CD14-positive monocyte (primary cell): ENCODE data around the gene FHIP1B. TPM values are rescaled to one million over a fixed set of nuclear protein-coding genes. Genes with fewer than 3 reads are reported as not detected.
A peak's percentile ranks its signal among the peaks of the same experiment; 100 is the strongest.

Experiments
- DNase-seq, 3 donors: peaks; one replicate each; pipeline ENCODE4 v3.0.0-alpha.2; 2011 to 2022
- H2AFZ ChIP-seq: 2 replicates; pipeline ENCODE4 v1.6.0; 2012; ENCODE audit warnings: mild to moderate bottlenecking, low read depth, low read length, inconsistent platforms; ENCODE audit not compliant: insufficient read depth, poor library complexity, severe bottlenecking
- H3K27ac ChIP-seq, 2 donors: 1 replicate in 1 of 2; 2 replicates in 1 of 2; pipeline ENCODE4 v1.5.1; 2012 to 2013; ENCODE audit warnings: low read length in 2 of 2, control low read depth in 1 of 2, inconsistent platforms in 1 of 2, low read depth in 1 of 2, mild to moderate bottlenecking in 1 of 2
- H3K27me3 ChIP-seq, 2 donors: one replicate each; pipeline versions ENCODE4 v1.6.0 to v1.6.1; 2011 to 2013; ENCODE audit warnings: low read length in 2 of 2; ENCODE audit not compliant: control insufficient read depth in 2 of 2, insufficient read depth in 2 of 2
- H3K36me3 ChIP-seq, 2 donors: replicated peaks in 1 of 2; 1 replicate in 1 of 2; 2 replicates in 1 of 2; pipeline versions ENCODE4 v1.5.1 to v1.6.1; 2012 to 2013; ENCODE audit warnings: low read length in 2 of 2, control low read depth in 1 of 2, inconsistent platforms in 1 of 2, mild to moderate bottlenecking in 1 of 2; ENCODE audit not compliant: insufficient read depth in 2 of 2, control insufficient read depth in 1 of 2
- H3K4me1 ChIP-seq, 2 donors: 1 replicate in 1 of 2; 2 replicates in 1 of 2; pipeline versions ENCODE4 v1.5.1 to v1.6.1; 2012 to 2013; ENCODE audit warnings: low read length in 2 of 2, control low read depth in 1 of 2, inconsistent platforms in 1 of 2, mild to moderate bottlenecking in 1 of 2, moderate library complexity in 1 of 2; ENCODE audit not compliant: insufficient read depth in 2 of 2, control insufficient read depth in 1 of 2
- H3K4me2 ChIP-seq: replicated peaks from 2 replicates; pipeline ENCODE3; 2012; ENCODE audit warnings: low read length, moderate library complexity, mild to moderate bottlenecking; ENCODE audit not compliant: poor library complexity, severe bottlenecking; ENCODE audit errors: extremely low read depth
- H3K4me3 ChIP-seq, 3 experiments: fragments of 200-600 bp in 1 of 3; sonication (generic) in 1 of 3; replicated peaks in 1 of 3; 1 replicate in 2 of 3; 2 replicates in 1 of 3; pipeline ENCODE4 v1.5.1; 2011 to 2013; ENCODE audit warnings: low read length in 3 of 3, mild to moderate bottlenecking in 3 of 3, control low read depth in 2 of 3, low read depth in 2 of 3, inconsistent platforms in 1 of 3, moderate library complexity in 1 of 3
- H3K79me2 ChIP-seq: 2 replicates; pipeline ENCODE4 v1.6.0; 2012; ENCODE audit warnings: mild to moderate bottlenecking, control low read depth, inconsistent platforms, low read length, moderate library complexity; ENCODE audit not compliant: insufficient read depth
- H3K9ac ChIP-seq: 2 replicates; pipeline ENCODE4 v1.6.0; 2017; ENCODE audit warnings: low read length, mild to moderate bottlenecking; ENCODE audit not compliant: insufficient read depth, poor library complexity, severe bottlenecking
- H3K9me3 ChIP-seq, 2 donors: replicated peaks in 1 of 2; 1 replicate in 1 of 2; 2 replicates in 1 of 2; pipeline versions ENCODE4 v1.5.1 to v1.6.1; 2012 to 2013; ENCODE audit warnings: low read length in 2 of 2, control low read depth in 1 of 2; ENCODE audit not compliant: control insufficient read depth in 1 of 2, insufficient read depth in 1 of 2
- H4K20me1 ChIP-seq: 2 replicates; pipeline ENCODE4 v1.6.0; 2012; ENCODE audit warnings: mild to moderate bottlenecking, low read length, control low read depth, moderate library complexity; ENCODE audit not compliant: insufficient read depth
- H3K27ac Mint-ChIP-seq, 7 donors: one replicate each; pipeline ENCODE4 v1.8.0; 2020; ENCODE audit warnings: mild to moderate bottlenecking in 7 of 7, mixed read lengths in 7 of 7, moderate library complexity in 6 of 7, inconsistent platforms in 2 of 7
- H3K27me3 Mint-ChIP-seq, 3 donors: one replicate each; pipeline ENCODE4 v1.8.0; 2021 to 2022; ENCODE audit warnings: low read depth in 3 of 3, mild to moderate bottlenecking in 3 of 3, mixed read lengths in 3 of 3, moderate library complexity in 3 of 3, inconsistent platforms in 1 of 3
- H3K36me3 Mint-ChIP-seq, 2 donors: one replicate each; pipeline ENCODE4 v1.8.0; 2020; ENCODE audit warnings: mixed read lengths in 2 of 2, inconsistent platforms in 1 of 2, mild to moderate bottlenecking in 1 of 2
- H3K4me1 Mint-ChIP-seq: one replicate; pipeline ENCODE4 v1.8.0; 2020; ENCODE audit warnings: mild to moderate bottlenecking, mixed read lengths
- H3K4me3 Mint-ChIP-seq, 2 donors: one replicate each; pipeline ENCODE4 v1.8.0; 2020; ENCODE audit warnings: mild to moderate bottlenecking in 2 of 2, mixed read lengths in 2 of 2, moderate library complexity in 1 of 2
- H3K9me3 Mint-ChIP-seq, 7 donors: one replicate each; pipeline ENCODE4 v1.8.0; 2020 to 2022; ENCODE audit warnings: mixed read lengths in 7 of 7, mild to moderate bottlenecking in 6 of 7, moderate library complexity in 6 of 7, inconsistent platforms in 2 of 7
- CTCF ChIP-seq: fragments of 200-600 bp; IDR thresholded peaks from one replicate; pipeline ENCODE4 v1.8.0; 2022; ENCODE audit warnings: antibody characterized with exemption, mild to moderate bottlenecking
- WGBS: methylation state at CpG from one replicate; pipeline ENCODE4 v1.1.5; 2013; ENCODE audit warnings: missing lambda C conversion rate; ENCODE audit not compliant: insufficient coverage; 5-methylcytosine and 5-hydroxymethylcytosine counted together
- intact Hi-C, 2 donors: fragments of 100-400 bp; cut with micrococcal nuclease; formaldehyde crosslinking; loops; one replicate each; pipeline versions ENCODE4 v1.15.0 to v1.15.1; 2023
- polyA plus RNA-seq, 3 donors: library from polyadenylated mRNA; depleted of rRNA in 1 of 3; unstranded in 2 of 3; stranded (reverse) in 1 of 3; fragments of 300-500 nt in 2 of 3; fragments of >200 nt in 1 of 3; fragmentation: Illumina TruSeq in 2 of 3; gene quantifications; 1 replicate in 2 of 3; 2 replicates in 1 of 3; pipeline ENCODE4 v1.2.3, GENCODE V29; 2012 to 2021

FHIP1B gene
- polyA plus RNA-seq, 3 donors: 14.2 to 64.1 (median 18.9) TPM

GRCh38 chr11:6194065-6194581 lies 40.3 kb downstream of the FHIP1B start:
- H3K9ac ChIP-seq: no peak overlapping the region
- H2AFZ ChIP-seq: peak overlapping the region; percentile 25
- H3K4me1 ChIP-seq: peaks cover 25 to 56% of the 10 kb centered on the region in 2 donors
- Mint-ChIP-seq H3K9me3 (peaks cover 0 to 5% (median 2%) of the 10 kb centered on the region in 7 donors), H3K27ac (peak overlapping the region; percentile 19 to 86 (median 63)), H3K36me3 (peaks cover 9 to 28% of the 10 kb centered on the region in 2 donors), H3K4me1 (peaks cover 55% of the 10 kb centered on the region), H3K4me3 (no peak overlapping the region), H3K27me3 (peaks cover 0 to 2% (median 0%) of the 10 kb centered on the region in 3 donors)
- H3K79me2 ChIP-seq: no peaks in the 10 kb centered on the region
- no CpG with 5 or more reads among the region's 1 CpG for WGBS
- TF ChIP-seq CTCF: no peak
- H3K4me3 ChIP-seq: no peak overlapping the region
- DNase-seq: peak in 1 of 3 donors; percentile 43
- no peaks in the 10 kb centered on the region for H3K27me3 ChIP-seq
- no peak overlapping the region for H3K4me2 ChIP-seq
- intact Hi-C loops: loop anchor here in 1 of 2 donors (10.0 kb wide), 1 partner anchor 59 kb away; no protein-coding TSS in a partner anchor
- no peaks in the 10 kb centered on the region for H3K36me3 ChIP-seq
- H3K9me3 ChIP-seq: no peaks in the 10 kb centered on the region
- peak overlapping the region in 1 of 2 donors; percentile 53 for H3K27ac ChIP-seq
- no peaks in the 10 kb centered on the region for H4K20me1 ChIP-seq

GRCh38 chr11:6191742-6192141 lies 42.7 kb downstream of the FHIP1B start:
- no peak for TF ChIP-seq CTCF
- H3K4me1 ChIP-seq: peaks cover 21 to 37% of the 10 kb centered on the region in 2 donors
- no peaks in the 10 kb centered on the region for H3K9me3 ChIP-seq
- H3K9ac ChIP-seq: no peak overlapping the region
- no peak overlapping the region for H3K4me3 Mint-ChIP-seq
- peaks cover 34% of the 10 kb centered on the region for H3K4me1 Mint-ChIP-seq
- no peak overlapping the region for H2AFZ ChIP-seq
- no peaks in the 10 kb centered on the region for H4K20me1 ChIP-seq
- H3K27me3 ChIP-seq: no peaks in the 10 kb centered on the region
- peaks cover 2 to 15% of the 10 kb centered on the region in 2 donors for H3K36me3 Mint-ChIP-seq
- H3K79me2 ChIP-seq: no peaks in the 10 kb centered on the region
- H3K27ac ChIP-seq: peak overlapping the region in 1 of 2 donors; percentile 86
- no peak overlapping the region for H3K4me2 ChIP-seq
- DNase-seq: peak; percentile 87 to 94 (median 92)
- no peak overlapping the region for H3K4me3 ChIP-seq
- peaks cover 0 to 5% (median 3%) of the 10 kb centered on the region in 7 donors for H3K9me3 Mint-ChIP-seq
- no peaks in the 10 kb centered on the region for H3K36me3 ChIP-seq
- H3K27ac Mint-ChIP-seq: peak overlapping the region; percentile 84 to 95 (median 90)
- no peaks in the 10 kb centered on the region for H3K27me3 Mint-ChIP-seq
- intact Hi-C loops: loop anchor here in 1 of 2 donors (10.0 kb wide), 1 partner anchor 57 kb away; no protein-coding TSS in a partner anchor
